HepG2 (cell line): ENCODE data around the gene DNAJC5. TPM values are rescaled to one million over a fixed set of nuclear protein-coding genes. Genes with fewer than 3 reads are reported as not detected.
A peak's percentile ranks its signal among the peaks of the same experiment; 100 is the strongest.

Experiments used
- BCL6 ChIP-seq: IDR thresholded peaks from 2 replicates; pipeline ENCODE4 v1.6.1; 2016; ENCODE audit warnings: missing genetic modification reagents, missing compliant biosample characterization
- FIP1L1 ChIP-seq: fragments of 200-400 bp; formaldehyde crosslinking; IDR thresholded peaks from 2 replicates; pipeline ENCODE4 v1.6.1; 2018; ENCODE audit warnings: low read depth, mild to moderate bottlenecking, low read length, moderate library complexity, borderline replicate concordance; ENCODE audit not compliant: insufficient read depth
- FOXO1 ChIP-seq: sonication (generic); formaldehyde crosslinking; IDR thresholded peaks from 2 replicates; pipeline ENCODE4 v1.4.0; 2020; ENCODE audit warnings: missing genetic modification reagents
- HOXA3 ChIP-seq: sonication (generic); formaldehyde crosslinking; IDR thresholded peaks from 2 replicates; pipeline ENCODE4 v1.5.0; 2020; ENCODE audit warnings: missing genetic modification reagents
- JUND ChIP-seq: sonication (generic); formaldehyde crosslinking; IDR thresholded peaks from 2 replicates; pipeline ENCODE4 v1.8.0; 2022; ENCODE audit warnings: mild to moderate bottlenecking, missing genetic modification reagents
- LCORL ChIP-seq, 2 experiments: fragments of 450-650 bp in 1 of 2; sonication (generic) in 1 of 2; formaldehyde crosslinking in 1 of 2; IDR thresholded peaks; 2 replicates each; pipeline versions ENCODE4 v1.5.0 to v1.6.1; 2017 to 2020; ENCODE audit warnings: antibody characterized with exemption in 1 of 2, missing genetic modification reagents in 1 of 2
- NFAT5 ChIP-seq: sonication (generic); formaldehyde crosslinking; IDR thresholded peaks from 2 replicates; pipeline ENCODE4 v1.4.0; 2020; ENCODE audit warnings: missing genetic modification reagents
- NR0B2 ChIP-seq: sonication (generic); formaldehyde crosslinking; IDR thresholded peaks from 2 replicates; pipeline ENCODE4 v1.4.0; 2020; ENCODE audit warnings: mild to moderate bottlenecking, missing genetic modification reagents
- PRDM15 ChIP-seq: sonication (generic); formaldehyde crosslinking; IDR thresholded peaks from 2 replicates; pipeline ENCODE4 v1.4.0; 2020; ENCODE audit warnings: missing genetic modification reagents
- RBFOX2 ChIP-seq: fragments of 200-400 bp; formaldehyde crosslinking; IDR thresholded peaks from 2 replicates; pipeline ENCODE4 v1.6.1; 2017; ENCODE audit warnings: low read depth, mild to moderate bottlenecking, low read length
- SMAD1 ChIP-seq: sonication (generic); formaldehyde crosslinking; IDR thresholded peaks from 2 replicates; pipeline ENCODE4 v1.4.0; 2020; ENCODE audit warnings: missing genetic modification reagents, low read depth, mild to moderate bottlenecking, borderline replicate concordance
- ZNF253 ChIP-seq: sonication (generic); formaldehyde crosslinking; IDR thresholded peaks from 2 replicates; pipeline ENCODE4 v1.8.0; 2022; ENCODE audit warnings: mild to moderate bottlenecking, missing genetic modification reagents, borderline replicate concordance
- ZNF256 ChIP-seq: sonication (generic); formaldehyde crosslinking; conservative IDR thresholded peaks from 2 replicates; pipeline ENCODE4 v1.4.0; 2020; ENCODE audit warnings: missing genetic modification reagents
- ZNF296 ChIP-seq: sonication (generic); formaldehyde crosslinking; conservative IDR thresholded peaks from 2 replicates; pipeline ENCODE4 v1.5.0; 2020; ENCODE audit warnings: mild to moderate bottlenecking, missing genetic modification reagents
- ZNF3 ChIP-seq: IDR thresholded peaks from 2 replicates; pipeline ENCODE4 v1.7.0; 2017; ENCODE audit warnings: inconsistent platforms
- ZNF816 ChIP-seq: sonication (generic); formaldehyde crosslinking; IDR thresholded peaks from 2 replicates; pipeline ENCODE4 v1.8.0; 2022; ENCODE audit warnings: missing genetic modification reagents, mild to moderate bottlenecking, borderline replicate concordance
- polyA plus RNA-seq, 8 experiments: library from polyadenylated mRNA; depleted of rRNA in 3 of 8; stranded (reverse) in 7 of 8; unstranded in 1 of 8; fragments of >200 nt; fragmentation: Illumina TruSeq in 4 of 8; extraction: Trizol in 4 of 8; gene quantifications; 2 replicates each; pipeline versions ENCODE4 v1.2.1 to v1.2.3, GENCODE V29; 2011 to 2016; ENCODE audit warnings: low read depth in 4 of 8, missing spikeins in 1 of 8, mixed read lengths in 1 of 8; ENCODE audit not compliant: insufficient read depth in 1 of 8
- total RNA-seq, 5 experiments: library from RNA; depleted of rRNA; stranded (reverse); fragments of >200 nt; fragmentation: Illumina TruSeq; extraction: Trizol; gene quantifications; 2 replicates each; pipeline ENCODE4 v1.2.3, GENCODE V29; 2016; ENCODE audit warnings: low read depth in 1 of 5
- TF ChIP-seq, protein P1 (sequence below): IDR thresholded peaks from 2 replicates; pipeline ENCODE4 v1.6.1; 2012; ENCODE audit warnings: low read depth, low read length, improper control_type of control experiment

DNAJC5 gene
- total and polyA plus RNA-seq, 2 of the 13 experiments (the other 11 are each of a cell fraction or from before 2014, with no cell fraction given): 42.8 to 64.5 TPM

GRCh38 chr20:63973636-63974401 lies 78.9 kb downstream of the DNAJC5 start (continued):
- TF ChIP-seq LCORL (IDR thresholded peaks at IDR 0.05) (no peak), LCORL (CRISPR knock-in tag; IDR thresholded peaks at IDR 0.05) (peak; percentile 94), ZNF253 (no peak; the same call in 1 of the 2 replicates), HOXA3 (CRISPR knock-in tag) (peak; percentile 91), BCL6 (peak; percentile 65), FOXO1 (CRISPR knock-in tag) (peak; percentile 80), ZNF296 (CRISPR knock-in tag) (0 out of 2 replicates have a peak, but pooled peaks have one; percentile 79), ZNF3 (CRISPR knock-in tag) (peak; percentile 19; the same call in 1 of the 2 replicates), PRDM15 (CRISPR knock-in tag) (peak; percentile 73), ZNF816 (no peak), ZNF256 (CRISPR knock-in tag) (peak; percentile 91; the same call in 1 of the 2 replicates), JUND (CRISPR knock-in tag) (no peak), FIP1L1 (no peak), NFAT5 (CRISPR knock-in tag) (peak; percentile 86; the same call in 1 of the 2 replicates), SMAD1 (peak; percentile 97), RBFOX2 (peak; percentile 86), NR0B2 (peak; percentile 83; the same call in 1 of the 2 replicates)
- TF ChIP-seq, protein P1, sequence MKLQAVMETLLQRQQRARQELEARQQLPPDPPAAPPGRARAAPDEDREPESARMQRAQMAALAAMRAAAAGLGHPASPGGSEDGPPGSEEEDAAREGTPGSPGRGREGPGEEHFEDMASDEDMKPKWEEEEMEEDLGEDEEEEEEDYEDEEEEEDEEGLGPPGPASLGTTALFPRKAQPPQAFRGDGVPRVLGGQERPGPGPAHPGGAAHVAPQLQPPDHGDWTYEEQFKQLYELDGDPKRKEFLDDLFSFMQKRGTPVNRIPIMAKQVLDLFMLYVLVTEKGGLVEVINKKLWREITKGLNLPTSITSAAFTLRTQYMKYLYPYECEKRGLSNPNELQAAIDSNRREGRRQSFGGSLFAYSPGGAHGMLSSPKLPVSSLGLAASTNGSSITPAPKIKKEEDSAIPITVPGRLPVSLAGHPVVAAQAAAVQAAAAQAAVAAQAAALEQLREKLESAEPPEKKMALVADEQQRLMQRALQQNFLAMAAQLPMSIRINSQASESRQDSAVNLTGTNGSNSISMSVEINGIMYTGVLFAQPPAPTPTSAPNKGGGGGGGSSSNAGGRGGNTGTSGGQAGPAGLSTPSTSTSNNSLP: no peak
